Measurements from ENCODE around the gene PPP3R1. TPM values are rescaled to one million over a fixed set of nuclear protein-coding genes. Genes with fewer than 3 reads are reported as not detected.

The PPP3R1 gene
- total and polyA plus RNA-seq, 10 donors, result 13.7 to 78.2 (median 57.9) TPM

DNA sequence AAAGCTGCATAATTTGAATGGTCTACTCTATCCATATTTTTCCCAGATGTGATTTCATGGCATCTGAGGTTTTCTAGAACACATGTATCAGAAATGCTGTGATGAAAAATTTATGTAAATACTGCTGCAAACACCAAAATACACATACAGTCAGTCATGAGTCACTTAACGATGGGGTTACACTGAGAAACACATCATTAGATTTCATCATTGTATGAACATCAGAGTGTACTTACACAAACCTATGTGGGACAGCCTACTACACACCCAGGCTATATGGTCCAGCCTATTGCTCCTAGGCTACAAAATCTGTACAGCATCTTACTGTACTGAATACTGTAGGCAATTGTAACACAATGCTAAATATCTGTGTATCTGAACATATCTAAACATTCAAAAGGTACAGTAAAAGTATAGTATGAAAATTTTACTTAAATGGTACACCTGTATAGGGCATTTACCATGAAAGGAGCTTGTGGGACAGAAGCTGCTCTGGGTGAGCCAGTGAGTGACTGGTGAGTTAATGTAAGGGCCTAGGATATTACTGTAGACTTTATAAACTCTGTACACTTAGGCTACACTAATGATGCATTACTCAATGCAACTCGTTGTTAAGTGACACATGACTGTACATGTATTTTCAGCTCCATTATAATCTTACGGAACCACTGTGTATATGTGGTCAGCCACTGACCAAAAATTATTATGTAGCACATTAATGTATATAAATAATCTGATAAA, 61.2 kb downstream of the PPP3R1 start:
- H3K4me1 ChIP-seq, result peaks cover 5 to 95% (median 67%) of the 10 kb centered on the region in 6 donors
- TF ChIP-seq CTCF (IDR thresholded peaks at IDR 0.05 in 8 of 11, conservative IDR thresholded peaks at IDR 0.05 in 3 of 11), result no peak
- no peak for TF ChIP-seq POLR2AphosphoS5 (IDR thresholded peaks at IDR 0.05)
- TF ChIP-seq POLR2A (IDR thresholded peaks at IDR 0.05), result no peak
- peaks cover 0 to 21% (median under 1%) of the 10 kb centered on the region in 6 donors for H3K36me3 ChIP-seq
- DNase-seq, result no peak
- H3K27ac ChIP-seq, result no peak overlapping the region
- H3K9me3 ChIP-seq, result no peaks in the 10 kb centered on the region
- H3K4me3 ChIP-seq, result no peak overlapping the region
- WGBS, 5 donors, result 52 to 86% (median 68%) methylated on average over 3 of the region's 3 CpGs
- H3K27me3 ChIP-seq (replicated peaks in 1 of 7), result no peaks in the 10 kb centered on the region
- intact Hi-C loops (cut with DNase I; ENCODE audit: low total_unique reads), result loop anchor here (10.0 kb wide), 1 partner anchor 54 kb away; no protein-coding TSS in a partner anchor

- Histone ChIP-seq H3K4me1 (peaks cover 5 to 92% (median 59%) of the 10 kb centered on the region in 6 donors), H3K27ac (no peak overlapping the region), H3K27me3 (replicated peaks in 1 of 7) (no peaks in the 10 kb centered on the region), H3K9me3 (no peaks in the 10 kb centered on the region), H3K36me3 (peaks cover 0 to 29% (median 3%) of the 10 kb centered on the region in 6 donors), H3K4me3 (no peak overlapping the region)
- intact Hi-C loops (cut with DNase I; ENCODE audit: low total_unique reads), result loop anchor here (10.0 kb wide), 2 partner anchors 55 to 65 kb away; no protein-coding TSS in a partner anchor
- 87 to 92% (median 87%) methylated on average over 15 of the region's 15 CpGs for WGBS, 5 donors
- DNase-seq, result no peak
- TF ChIP-seq POLR2A (IDR thresholded peaks at IDR 0.05) (no peak), CTCF (IDR thresholded peaks at IDR 0.05 in 8 of 11, conservative IDR thresholded peaks at IDR 0.05 in 3 of 11) (no peak), POLR2AphosphoS5 (IDR thresholded peaks at IDR 0.05) (no peak)
Measured at GRCh38 chr2:68189991-68190784, 62.1 kb downstream of the PPP3R1 start.

DNA sequence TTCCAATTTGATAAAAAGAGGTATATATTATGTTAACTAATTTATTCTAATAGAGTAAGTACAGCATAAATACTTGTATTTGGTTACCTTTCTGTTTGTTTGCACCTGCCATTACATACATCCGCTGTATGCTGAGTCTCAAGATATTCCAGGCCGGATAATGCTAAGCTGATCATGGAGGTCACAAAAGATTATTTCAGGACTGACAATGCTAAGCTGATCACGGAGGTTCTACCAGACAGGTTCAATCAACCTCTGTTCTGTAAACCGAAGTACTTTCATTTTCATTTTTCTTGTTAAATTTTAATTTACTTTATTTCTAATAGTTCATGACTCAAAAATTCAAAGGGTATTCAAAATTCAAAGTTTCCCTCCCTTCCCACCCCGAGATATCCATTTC, 63.5 kb downstream of the PPP3R1 start:
- WGBS, 5 donors, result 44 to 62% (median 52%) methylated on average over 5 of the region's 5 CpGs
- intact Hi-C loops (cut with DNase I; ENCODE audit: low total_unique reads), result loop anchor here (10.0 kb wide), 1 partner anchor 64 kb away; no protein-coding TSS in a partner anchor

More for the DNA sequence above, 63.5 kb downstream of the PPP3R1 start:
- Histone ChIP-seq H3K27ac (peak overlapping the region in 2 of 8 donors; percentile 15 to 42), H3K36me3 (peaks cover 0 to 42% (median 7%) of the 10 kb centered on the region in 6 donors), H3K9me3 (no peaks in the 10 kb centered on the region), H3K27me3 (replicated peaks in 1 of 7) (no peaks in the 10 kb centered on the region), H3K4me1 (peaks cover 5 to 78% (median 49%) of the 10 kb centered on the region in 6 donors), H3K4me3 (no peak overlapping the region)
- DNase-seq, result no peak
- TF ChIP-seq CTCF (IDR thresholded peaks at IDR 0.05 in 8 of 11, conservative IDR thresholded peaks at IDR 0.05 in 3 of 11) (no peak), POLR2A (IDR thresholded peaks at IDR 0.05) (no peak), POLR2AphosphoS5 (IDR thresholded peaks at IDR 0.05) (no peak)

All from spleen (tissue), 11 donors.